Measurements from ENCODE around the gene SLC8A3. TPM values are rescaled to one million over a fixed set of nuclear protein-coding genes. Genes with fewer than 3 reads are reported as not detected.

The SLC8A3 gene
- total RNA-seq, 1 experiment from 2014 or later, result 0.13 TPM

DNA sequence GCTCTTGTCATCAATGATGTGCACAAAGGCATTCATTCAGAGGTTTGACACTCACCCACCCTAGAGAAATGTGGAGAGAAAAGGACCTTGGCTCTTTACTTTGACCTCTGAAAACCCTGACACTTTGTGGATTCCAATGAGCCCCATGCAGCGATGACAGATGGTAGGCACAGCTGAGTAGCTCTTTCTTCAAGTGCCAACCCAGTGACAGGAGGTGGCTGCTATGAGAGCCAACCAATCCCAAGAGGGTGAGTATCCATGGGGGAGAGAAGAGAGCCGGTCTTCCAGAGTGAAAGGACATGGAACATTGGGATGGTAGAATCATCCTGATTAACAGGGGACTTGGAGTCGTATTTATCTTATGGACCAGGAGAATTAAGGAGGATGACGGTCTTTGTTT is 17.8 kb downstream of the SLC8A3 start:
- H3K27ac ChIP-seq (ENCODE audit: insufficient read length, low read depth, low read length), result no peak overlapping the region
- H3K27ac Mint-ChIP-seq, result no peak overlapping the region
- H3T11ph ChIP-seq (ENCODE audit: low read length), result no peak overlapping the region
- H4K8ac ChIP-seq (replicated peaks; ENCODE audit: insufficient read length, low read depth, low read length), result no peak overlapping the region
- no peaks in the 10 kb centered on the region for H3K27me3 ChIP-seq (ENCODE audit: insufficient read depth, low read length)
- no peak overlapping the region for H2BK120ac ChIP-seq (ENCODE audit: low read depth, low read length, poor library complexity, severe bottlenecking)
- H4K20me1 ChIP-seq (ENCODE audit: control insufficient read depth, insufficient read depth, insufficient read length), result no peaks in the 10 kb centered on the region
- no peak overlapping the region for H3K18ac ChIP-seq (ENCODE audit: insufficient read length, low read depth, low read length)
- H3K4ac ChIP-seq (ENCODE audit: low read depth, low read length), result no peak overlapping the region
- no peak overlapping the region for H3K56ac ChIP-seq (ENCODE audit: insufficient read length, low read depth, low read length)
- DNase-seq, result no peak
- H2AK5ac ChIP-seq (ENCODE audit: insufficient read length, low read length), result no peak overlapping the region
- H3K4me1 Mint-ChIP-seq, result no peaks in the 10 kb centered on the region
- TF ChIP-seq, protein P1, sequence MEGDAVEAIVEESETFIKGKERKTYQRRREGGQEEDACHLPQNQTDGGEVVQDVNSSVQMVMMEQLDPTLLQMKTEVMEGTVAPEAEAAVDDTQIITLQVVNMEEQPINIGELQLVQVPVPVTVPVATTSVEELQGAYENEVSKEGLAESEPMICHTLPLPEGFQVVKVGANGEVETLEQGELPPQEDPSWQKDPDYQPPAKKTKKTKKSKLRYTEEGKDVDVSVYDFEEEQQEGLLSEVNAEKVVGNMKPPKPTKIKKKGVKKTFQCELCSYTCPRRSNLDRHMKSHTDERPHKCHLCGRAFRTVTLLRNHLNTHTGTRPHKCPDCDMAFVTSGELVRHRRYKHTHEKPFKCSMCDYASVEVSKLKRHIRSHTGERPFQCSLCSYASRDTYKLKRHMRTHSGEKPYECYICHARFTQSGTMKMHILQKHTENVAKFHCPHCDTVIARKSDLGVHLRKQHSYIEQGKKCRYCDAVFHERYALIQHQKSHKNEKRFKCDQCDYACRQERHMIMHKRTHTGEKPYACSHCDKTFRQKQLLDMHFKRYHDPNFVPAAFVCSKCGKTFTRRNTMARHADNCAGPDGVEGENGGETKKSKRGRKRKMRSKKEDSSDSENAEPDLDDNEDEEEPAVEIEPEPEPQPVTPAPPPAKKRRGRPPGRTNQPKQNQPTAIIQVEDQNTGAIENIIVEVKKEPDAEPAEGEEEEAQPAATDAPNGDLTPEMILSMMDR (conservative IDR thresholded peaks at IDR 0.05), result no peak
- no peak overlapping the region for H2BK15ac ChIP-seq (ENCODE audit: low read depth, low read length)
- H2BK12ac ChIP-seq (ENCODE audit: insufficient read length, low read depth, low read length), result no peak overlapping the region
- no peaks in the 10 kb centered on the region for H3K4me1 ChIP-seq (ENCODE audit: insufficient read depth, low read length)
- no peaks in the 10 kb centered on the region for H3K9me3 ChIP-seq (ENCODE audit: control insufficient read depth, low read depth, low read length)
- no peak overlapping the region for H3K9ac ChIP-seq (ENCODE audit: extremely low read depth, insufficient read length, low read length)
- no peaks in the 10 kb centered on the region for H3K23me2 ChIP-seq (ENCODE audit: insufficient read length, low read depth, low read length, poor library complexity, severe bottlenecking)
- H3K14ac ChIP-seq (ENCODE audit: insufficient read depth, low read length), result no peak overlapping the region
- no peak overlapping the region for H2BK5ac ChIP-seq (ENCODE audit: insufficient read length, low read length)
- no peaks in the 10 kb centered on the region for H3K9me3 Mint-ChIP-seq
- no peak overlapping the region for H4K5ac ChIP-seq (ENCODE audit: insufficient read length, low read depth, low read length)
- no peaks in the 10 kb centered on the region for H3K79me2 ChIP-seq (ENCODE audit: insufficient read depth, low read length)
- no peak overlapping the region for H3K4me3 Mint-ChIP-seq
- H2AFZ ChIP-seq (ENCODE audit: low read length), result no peak overlapping the region
- H3K27me3 Mint-ChIP-seq (ENCODE audit: low read depth), result peaks cover 22% of the 10 kb centered on the region
- H3K4me2 ChIP-seq (ENCODE audit: insufficient read depth, insufficient read length, low read length), result no peak overlapping the region
- no peaks in the 10 kb centered on the region for H3K79me1 ChIP-seq (ENCODE audit: insufficient read depth, low read depth, low read length, poor library complexity, severe bottlenecking)
- H4K91ac ChIP-seq (ENCODE audit: insufficient read length, low read depth, low read length), result no peak overlapping the region
- H2BK20ac ChIP-seq (ENCODE audit: low read depth, low read length, poor library complexity, severe bottlenecking), result no peak overlapping the region
- WGBS (ENCODE audit: extremely low coverage, insufficient read length, low lambda C conversion rate), result no CpG with 5 or more reads among the region's 4 CpGs
- H3K23ac ChIP-seq (ENCODE audit: insufficient read length, low read depth, low read length), result no peak overlapping the region
- H3K36me3 Mint-ChIP-seq (ENCODE audit: insufficient read depth in 1 of 3, low read depth in 3 of 3), result no peaks in the 10 kb centered on the region

Measured in H9 (cell line).